H1 (cell line): ENCODE data around the gene RPL19. TPM values are rescaled to one million over a fixed set of nuclear protein-coding genes. Genes with fewer than 3 reads are reported as not detected.

ENCODE experiments used
- JUN ChIP-seq: IDR thresholded peaks from 2 replicates; pipeline ENCODE4 v1.6.1; 2011; ENCODE audit warnings: low read depth, mild to moderate bottlenecking, improper control_type of control experiment, low read length
- KDM4A ChIP-seq: IDR thresholded peaks from one replicate; pipeline ENCODE4 v1.7.1; 2012; ENCODE audit warnings: low read depth, mild to moderate bottlenecking, moderate library complexity, low read length, inconsistent platforms; ENCODE audit not compliant: severe bottlenecking
- polyA plus RNA-seq, 7 experiments: library from polyadenylated mRNA; depleted of rRNA in 3 of 7; stranded (reverse) in 5 of 7; unstranded in 2 of 7; fragments of >200 nt in 5 of 7; fragments of 200-250 nt in 2 of 7; gene quantifications; 1 replicate in 5 of 7; 2 replicates in 1 of 7; 4 replicates in 1 of 7; pipeline versions ENCODE4 v1.2.1 to v1.2.3, GENCODE V29; 2011 to 2013; ENCODE audit warnings: missing spikeins in 2 of 7, mixed read lengths in 2 of 7
- total RNA-seq: library from RNA; stranded (reverse); fragmentation: NEBNext Ultra II Directional; extraction: Animal tissue kit (Norgen Biotek cat#: 25700); gene quantifications from 2 replicates; pipeline ENCODE4 v1.2.1, GENCODE V29; 2021

The RPL19 gene
- total and polyA plus RNA-seq, 2 of the 8 experiments (the other 6 are each of a cell fraction or from before 2014, with no cell fraction given): 2,108 to 2,182 TPM

DNA sequence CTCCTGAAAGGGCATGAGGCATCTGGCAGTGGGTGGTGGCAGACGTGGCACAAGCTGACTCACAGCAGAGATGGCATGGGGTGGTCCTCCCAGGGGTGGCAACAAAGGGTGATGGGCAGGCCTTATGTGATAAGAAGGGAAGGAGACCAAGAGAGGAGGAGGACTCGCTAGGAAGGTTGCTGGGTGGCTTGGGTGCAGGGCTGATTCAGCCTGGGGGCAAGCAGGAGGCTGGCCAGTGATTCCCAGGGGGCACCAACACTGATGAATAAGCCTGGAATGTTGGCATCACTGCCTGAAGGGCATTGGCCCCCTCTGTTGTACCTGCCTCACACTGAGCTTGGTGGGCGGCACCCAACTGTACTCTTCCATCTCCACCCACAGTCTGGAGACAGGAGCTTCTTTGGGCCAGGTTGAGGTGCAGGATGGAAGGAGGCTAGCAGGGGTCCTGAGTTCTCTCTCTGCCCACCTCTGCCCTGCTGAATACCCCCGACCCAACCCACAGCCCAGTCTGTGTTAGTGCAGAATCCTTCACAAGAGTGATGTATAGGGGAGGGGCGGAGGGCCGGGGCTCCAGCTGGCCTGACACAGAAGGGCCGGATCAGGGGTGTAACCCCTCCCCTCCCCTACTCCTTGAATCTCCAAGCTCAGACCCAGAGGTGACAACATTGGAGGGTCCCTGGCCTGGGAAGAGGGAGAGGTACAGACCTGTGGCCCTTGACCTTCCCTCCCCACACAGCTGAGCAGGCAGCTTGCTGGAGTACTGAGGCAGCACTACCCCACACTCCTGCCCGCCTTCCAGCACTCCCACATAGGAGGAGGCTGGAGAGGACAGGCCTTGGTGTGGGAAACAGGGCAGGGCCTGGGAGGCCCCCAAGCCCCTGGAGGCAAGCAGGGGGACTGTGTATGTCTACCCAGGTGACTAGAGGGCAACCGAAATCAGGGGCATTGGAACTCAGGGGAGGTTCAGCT lies 23.1 kb downstream of the RPL19 start (continued):
- TF ChIP-seq JUN (no peak), KDM4A (no peak)
